Measurements from ENCODE around the gene PTPRS.

Gene PTPRS

GRCh38 chr19:5318306-5318705, 22.3 kb downstream of the PTPRS start:
- Histone ChIP-seq H3K27ac (replicated peaks) (no peak overlapping the region), H3K4me3 (replicated peaks; ENCODE audit: insufficient read depth, low read length) (no peak overlapping the region), H3K27me3 (ENCODE audit: insufficient read depth, poor library complexity, severe bottlenecking) (peaks cover 7% of the 10 kb centered on the region)
- TF ChIP-seq POLR2AphosphoS5 (IDR thresholded peaks at IDR 0.05; ENCODE audit: low read depth): no peak
- TF ChIP-seq CTCF (IDR thresholded peaks at IDR 0.05; ENCODE audit: insufficient read depth, low read length): no peak
- no peak for TF ChIP-seq GABPA (IDR thresholded peaks at IDR 0.05; ENCODE audit: low read depth)
- no peak for TF ChIP-seq REST (IDR thresholded peaks at IDR 0.05; ENCODE audit: insufficient replicate concordance, low read depth)
- no peak for TF ChIP-seq SPI1 (IDR thresholded peaks at IDR 0.05; ENCODE audit: borderline replicate concordance, low read depth)
- DNase-seq (ENCODE audit: low read depth in 1 of 2, low spot score in 1 of 2): no peak

GRCh38 chr19:5317321-5317720, 23.3 kb downstream of the PTPRS start:
- no peak overlapping the region for H3K27ac ChIP-seq (replicated peaks)
- no peak for TF ChIP-seq SPI1 (IDR thresholded peaks at IDR 0.05; ENCODE audit: borderline replicate concordance, low read depth)
- TF ChIP-seq REST (IDR thresholded peaks at IDR 0.05; ENCODE audit: insufficient replicate concordance, low read depth): no peak
- no peak for TF ChIP-seq POLR2AphosphoS5 (IDR thresholded peaks at IDR 0.05; ENCODE audit: low read depth)
- no peak for TF ChIP-seq CTCF (IDR thresholded peaks at IDR 0.05; ENCODE audit: insufficient read depth, low read length)
- no peak for DNase-seq (ENCODE audit: low read depth in 1 of 2, low spot score in 1 of 2)
- peaks cover 7% of the 10 kb centered on the region for H3K27me3 ChIP-seq (ENCODE audit: insufficient read depth, poor library complexity, severe bottlenecking)
- no peak overlapping the region for H3K4me3 ChIP-seq (replicated peaks; ENCODE audit: insufficient read depth, low read length)

GRCh38 chr19:5316138-5316537, 24.5 kb downstream of the PTPRS start:
- H3K4me3 ChIP-seq (replicated peaks; ENCODE audit: insufficient read depth, low read length): no peak overlapping the region
- no peak overlapping the region for H3K27ac ChIP-seq (replicated peaks)
- no peak for TF ChIP-seq CTCF (IDR thresholded peaks at IDR 0.05; ENCODE audit: insufficient read depth, low read length)
- TF ChIP-seq GABPA (IDR thresholded peaks at IDR 0.05; ENCODE audit: low read depth): no peak
- no peak for TF ChIP-seq SPI1 (IDR thresholded peaks at IDR 0.05; ENCODE audit: borderline replicate concordance, low read depth)
- no peak for TF ChIP-seq REST (IDR thresholded peaks at IDR 0.05; ENCODE audit: insufficient replicate concordance, low read depth)
- TF ChIP-seq POLR2AphosphoS5 (IDR thresholded peaks at IDR 0.05; ENCODE audit: low read depth): no peak
- peaks cover 2% of the 10 kb centered on the region for H3K27me3 ChIP-seq (ENCODE audit: insufficient read depth, poor library complexity, severe bottlenecking)
- no peak for DNase-seq (ENCODE audit: low read depth in 1 of 2, low spot score in 1 of 2)

All from HL-60 (cell line).